OCI-LY1 (cell line): ENCODE data around the gene CSNK2A3.
A peak's percentile ranks its signal among the peaks of the same experiment; 100 is the strongest.
"Not testable (repeated sequence)": the region's sequence is repeated elsewhere in the genome, so short reads cannot be mapped to it uniquely, and the experiment has no call there.

Experiments
- H2AFZ ChIP-seq: fragments of 200-600 bp; sonication (generic), shearing (Covaris generic); 2 replicates; pipeline ENCODE4 v1.6.0; 2014; ENCODE audit warnings: antibody characterized with exemption, mild to moderate bottlenecking, low read length
- H3F3A ChIP-seq: fragments of 200-600 bp; sonication (generic), shearing (Covaris generic); 2 replicates; pipeline ENCODE4 v1.6.0; 2014; ENCODE audit warnings: mild to moderate bottlenecking, antibody characterized with exemption, low read length, moderate library complexity; ENCODE audit not compliant: insufficient read depth
- H3K27ac ChIP-seq: fragments of 200-600 bp; sonication (generic); 2 replicates; pipeline ENCODE4 v1.5.1; 2014; ENCODE audit warnings: low read length, mixed run types, mild to moderate bottlenecking, low read depth; ENCODE audit not compliant: poor library complexity, severe bottlenecking
- H3K27me3 ChIP-seq: fragments of 200-600 bp; sonication (generic); 2 replicates; pipeline ENCODE4 v1.6.0; 2014; ENCODE audit warnings: antibody characterized with exemption, mild to moderate bottlenecking, low read length, moderate library complexity; ENCODE audit not compliant: insufficient read depth
- H3K36me3 ChIP-seq: fragments of 200-600 bp; sonication (generic); 2 replicates; pipeline ENCODE4 v1.6.1; 2014; ENCODE audit warnings: mild to moderate bottlenecking, antibody characterized with exemption, low read length, moderate library complexity, mixed read lengths; ENCODE audit not compliant: insufficient read depth
- H3K4me1 ChIP-seq: fragments of 200-600 bp; sonication (generic); 2 replicates; pipeline ENCODE4 v1.5.1; 2014; ENCODE audit warnings: mild to moderate bottlenecking, low read length, moderate library complexity; ENCODE audit not compliant: insufficient read depth, severe bottlenecking
- H3K4me2 ChIP-seq: fragments of 200-600 bp; sonication (generic), shearing (Covaris generic); 2 replicates; pipeline ENCODE4 v1.6.1; 2014; ENCODE audit warnings: low read length
- H3K4me3 ChIP-seq: fragments of 200-600 bp; sonication (generic); 2 replicates; pipeline ENCODE4 v1.5.1; 2014; ENCODE audit warnings: low read length, low read depth, mild to moderate bottlenecking, mixed read lengths; ENCODE audit not compliant: poor library complexity, severe bottlenecking
- H3K79me2 ChIP-seq: fragments of 200-600 bp; shearing (Covaris generic); 2 replicates; pipeline ENCODE4 v1.6.1; 2016; ENCODE audit warnings: mixed run types, low read length, mixed read lengths; ENCODE audit not compliant: insufficient read depth
- H3K9ac ChIP-seq: fragments of 200-600 bp; sonication (generic), shearing (Covaris generic); 2 replicates; pipeline ENCODE4 v1.6.1; 2014; ENCODE audit warnings: mild to moderate bottlenecking, low read length, mixed read lengths
- H3K9me2 ChIP-seq: fragments of 200-600 bp; sonication (generic), shearing (Covaris generic); 2 replicates; pipeline ENCODE4 v1.6.1; 2014; ENCODE audit warnings: low read depth, mild to moderate bottlenecking, low read length, mixed read lengths
- H3K9me3 ChIP-seq: fragments of 200-600 bp; shearing (Covaris generic); 2 replicates; pipeline ENCODE4 v1.6.1; 2014; ENCODE audit warnings: low read length, mixed read lengths
- H4K20me1 ChIP-seq: fragments of 200-600 bp; sonication (generic), shearing (Covaris generic); 2 replicates; pipeline ENCODE4 v1.6.0; 2016; ENCODE audit warnings: mild to moderate bottlenecking, low read length; ENCODE audit not compliant: insufficient read depth
- CTCF ChIP-seq: fragments of 200-600 bp; sonication (generic), shearing (Covaris generic); IDR thresholded peaks from 2 replicates; pipeline ENCODE4 v1.5.1; 2017; ENCODE audit warnings: mild to moderate bottlenecking, antibody characterized with exemption, low read length, moderate library complexity, mixed read lengths
- EZH2 ChIP-seq: fragments of 200-600 bp; sonication (generic), shearing (Covaris generic); IDR thresholded peaks from 2 replicates; pipeline ENCODE4 v1.8.0; 2017; ENCODE audit warnings: borderline replicate concordance, mixed run types, mild to moderate bottlenecking, antibody characterized with exemption, low read length, moderate library complexity, mixed read lengths

Gene CSNK2A3

DNA sequence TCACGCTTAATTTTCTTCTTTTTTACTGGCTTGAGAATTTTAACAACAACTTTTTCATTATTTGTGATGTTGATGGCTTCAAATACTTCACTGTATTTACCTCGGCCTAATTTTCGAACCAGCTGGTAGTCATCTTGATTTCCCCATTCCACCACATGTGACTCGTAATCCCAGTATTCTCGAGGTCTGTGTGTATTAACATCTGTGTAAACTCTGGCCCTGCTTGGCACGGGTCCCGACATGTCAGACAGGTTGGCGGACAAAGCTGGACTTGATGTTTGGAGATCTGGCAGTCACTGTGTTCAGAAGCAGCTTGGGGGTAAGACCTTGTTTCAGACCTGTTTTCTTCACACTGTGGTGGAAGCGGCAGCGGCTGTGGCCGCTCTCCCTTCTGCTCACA is at the start of gene CSNK2A3:
CSNK2A3 (minus strand) TSS at position 373 of the 400 bp plus-strand sequence; CDS start at position 242, 131 bp downstream.
- not testable (repeated sequence) for H3F3A ChIP-seq, H3K4me2 ChIP-seq, H3K9me2 ChIP-seq, H3K9ac ChIP-seq, H3K9me3 ChIP-seq, H3K79me2 ChIP-seq, H4K20me1 ChIP-seq, H3K36me3 ChIP-seq, H3K27me3 ChIP-seq, H3K4me3 ChIP-seq, H3K4me1 ChIP-seq, H2AFZ ChIP-seq, H3K27ac ChIP-seq

DNA sequence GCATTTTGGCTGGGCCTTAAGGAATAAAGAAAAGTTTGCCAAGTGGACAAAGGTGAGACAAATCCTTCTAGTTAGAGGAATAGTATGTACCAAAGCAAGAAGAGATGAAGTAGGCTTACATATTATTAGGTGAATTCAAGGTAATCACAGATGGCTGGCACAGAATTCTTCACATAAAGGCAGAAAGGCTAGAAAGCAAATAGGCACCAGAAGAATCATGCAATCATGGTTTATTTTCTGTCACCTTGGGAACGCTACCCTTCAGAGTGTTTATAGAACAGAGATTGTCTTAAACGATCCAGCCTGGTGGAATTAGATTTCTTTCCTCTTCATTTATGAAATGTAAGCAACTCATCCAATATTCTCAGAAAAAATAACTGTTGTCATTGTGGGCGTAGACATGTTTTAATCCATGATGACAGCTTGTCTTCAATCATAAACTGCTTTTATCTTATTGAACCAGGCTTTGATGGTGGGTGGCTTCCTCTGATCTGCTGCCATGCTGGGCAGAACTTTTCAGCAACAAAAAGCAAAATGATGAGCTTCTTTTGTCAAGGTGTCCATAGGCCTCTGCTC is 49.0 kb upstream of the CSNK2A3 start:
- H2AFZ ChIP-seq: no peak overlapping the region
- H3K79me2 ChIP-seq: no peaks in the 10 kb centered on the region
- no peaks in the 10 kb centered on the region for H3K4me1 ChIP-seq
- H4K20me1 ChIP-seq: no peaks in the 10 kb centered on the region
- no peak overlapping the region for H3K27ac ChIP-seq
- H3K36me3 ChIP-seq: no peaks in the 10 kb centered on the region
- no peaks in the 10 kb centered on the region for H3F3A ChIP-seq
- no peaks in the 10 kb centered on the region for H3K9me3 ChIP-seq
- H3K4me2 ChIP-seq: no peak overlapping the region
- TF ChIP-seq EZH2 (no peak), CTCF (no peak)
- no peaks in the 10 kb centered on the region for H3K9me2 ChIP-seq
- no peaks in the 10 kb centered on the region for H3K27me3 ChIP-seq
- no peak overlapping the region for H3K4me3 ChIP-seq
- no peak overlapping the region for H3K9ac ChIP-seq

DNA sequence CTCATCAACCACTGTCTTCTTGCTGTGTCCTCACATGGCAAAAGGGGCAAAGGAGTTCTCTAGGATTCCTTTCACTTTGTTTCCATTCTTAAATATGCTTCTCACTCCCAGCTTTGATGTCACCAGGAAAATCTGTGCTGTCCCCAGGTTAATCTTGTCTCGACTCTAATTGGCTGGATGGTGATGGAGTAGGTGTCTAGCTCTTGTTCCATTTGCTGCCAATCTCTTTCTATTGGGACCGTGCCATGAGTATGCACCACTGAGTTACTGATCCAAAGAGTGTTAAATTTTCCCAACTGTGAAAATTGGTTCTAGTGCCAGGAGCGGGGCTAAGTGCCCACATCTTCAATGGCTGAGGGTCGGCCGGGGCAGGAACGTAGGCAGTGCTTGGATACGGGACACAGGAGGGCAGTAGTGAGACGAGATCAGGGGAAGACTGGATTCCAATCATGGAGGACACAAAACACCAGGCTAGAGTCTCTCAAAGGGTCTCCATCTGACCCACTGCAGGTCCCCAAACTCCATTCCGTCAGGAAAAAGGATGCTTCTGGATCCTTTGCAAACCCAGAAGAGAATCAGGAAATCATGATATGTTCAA is 47.7 kb upstream of the CSNK2A3 start:
- TF ChIP-seq EZH2 (no peak), CTCF (peak; percentile 43; the same call in 1 of the 2 replicates)
- Histone ChIP-seq H3K9me2 (no peaks in the 10 kb centered on the region), H3K27me3 (no peaks in the 10 kb centered on the region), H3K4me1 (no peaks in the 10 kb centered on the region), H4K20me1 (no peaks in the 10 kb centered on the region), H3K36me3 (no peaks in the 10 kb centered on the region), H3K4me2 (no peak overlapping the region), H3K9ac (no peak overlapping the region), H3K4me3 (no peak overlapping the region), H3K9me3 (no peaks in the 10 kb centered on the region), H3K79me2 (no peaks in the 10 kb centered on the region), H2AFZ (no peak overlapping the region), H3F3A (no peaks in the 10 kb centered on the region), H3K27ac (no peak overlapping the region)

GRCh38 chr11:11400121-11400520 is 47.1 kb upstream of the CSNK2A3 start:
- H3K79me2 ChIP-seq: no peaks in the 10 kb centered on the region
- no peaks in the 10 kb centered on the region for H3K9me2 ChIP-seq
- H4K20me1 ChIP-seq: no peaks in the 10 kb centered on the region
- no peak overlapping the region for H3K9ac ChIP-seq
- TF ChIP-seq EZH2 (no peak), CTCF (no peak)
- no peaks in the 10 kb centered on the region for H3K36me3 ChIP-seq
- H3K4me2 ChIP-seq: no peak overlapping the region
- H3K9me3 ChIP-seq: no peaks in the 10 kb centered on the region
- no peaks in the 10 kb centered on the region for H3K4me1 ChIP-seq
- H3K4me3 ChIP-seq: no peak overlapping the region
- H3F3A ChIP-seq: no peaks in the 10 kb centered on the region
- H3K27me3 ChIP-seq: no peaks in the 10 kb centered on the region
- H2AFZ ChIP-seq: no peak overlapping the region
- H3K27ac ChIP-seq: no peak overlapping the region
